ENCODE measurements around the gene CCDC97.

DNA sequence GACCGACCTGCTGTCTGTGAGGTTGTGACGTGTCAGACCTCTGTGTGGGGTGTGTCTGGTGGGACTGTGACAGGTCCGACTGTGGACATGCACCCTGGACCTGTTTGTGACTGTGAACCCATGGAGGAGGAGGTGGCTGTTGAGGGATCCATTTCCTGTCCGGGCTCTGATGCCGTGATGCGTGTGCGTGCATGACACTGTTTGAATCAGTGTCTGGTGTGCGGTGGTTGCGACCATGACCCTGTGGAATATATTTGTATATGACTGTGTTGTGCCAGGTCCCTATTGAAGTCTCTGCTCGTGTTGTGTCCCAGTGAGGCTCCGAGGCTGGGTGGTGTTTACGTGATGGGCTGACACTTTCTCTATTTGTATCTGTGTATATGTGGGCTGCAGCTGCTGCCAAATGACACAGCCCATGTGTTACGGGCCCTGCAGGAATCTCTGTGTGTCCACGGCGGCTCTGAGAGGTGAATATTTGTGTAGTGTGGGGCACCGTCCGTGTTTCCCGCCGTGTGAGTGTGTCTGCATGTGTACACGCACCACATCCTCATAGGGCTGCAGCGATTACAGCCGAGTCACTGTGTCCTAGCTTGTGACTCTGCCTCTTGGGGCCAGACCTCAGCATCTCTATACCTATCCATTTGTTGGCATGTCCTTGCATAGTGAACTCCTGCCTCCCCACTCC, 18.3 kb downstream of the CCDC97 start:
- TF ChIP-seq GABPA (IDR thresholded peaks at IDR 0.05; ENCODE audit: borderline replicate concordance, insufficient read depth, low read length) (no peak), CTCF (IDR thresholded peaks at IDR 0.05; ENCODE audit: control extremely low read depth in 1 of 3, insufficient read depth in 1 of 3, low read depth in 1 of 3, low read length in 3 of 3) (no peak), MAFK (IDR thresholded peaks at IDR 0.05; ENCODE audit: low read depth, low read length) (no peak), RFX5 (IDR thresholded peaks at IDR 0.05; ENCODE audit: borderline replicate concordance, low read depth, low read length) (no peak), RNF2 (IDR thresholded peaks at IDR 0.05; ENCODE audit: borderline replicate concordance, low read depth, low read length, missing control alignments, poor library complexity, severe bottlenecking) (no peak), SIX5 (IDR thresholded peaks at IDR 0.05; ENCODE audit: low read depth, low read length) (no peak), NRF1 (IDR thresholded peaks at IDR 0.05; ENCODE audit: low read depth, low read length) (no peak), PHF8 (conservative IDR thresholded peaks at IDR 0.05; ENCODE audit: low read depth, low read length) (no peak), BACH1 (IDR thresholded peaks at IDR 0.05; ENCODE audit: low read length) (no peak)

Measured in H1 (cell line).